H1 (cell line): ENCODE data around the gene DEPP1. TPM values are rescaled to one million over a fixed set of nuclear protein-coding genes. Genes with fewer than 3 reads are reported as not detected.

Experiments
- CTCF ChIA-PET: fragments of 300-600 bp; sonication (Branson Sonifier 250); formaldehyde crosslinking; loops from one replicate; lab custom pipeline; 2021; ENCODE audit not compliant: partially characterized antibody; lab: Charles Lee
- POLR2A ChIA-PET: fragments of 300-600 bp; sonication (Branson Sonifier 250); formaldehyde crosslinking; loops from one replicate; lab custom pipeline; 2021; ENCODE audit warnings: inconsistent platforms; ENCODE audit not compliant: partially characterized antibody; lab: Charles Lee
- DNase-seq, 2 experiments: peaks; one replicate each; pipeline versions ENCODE4 v3.0.0 to v3.0.0-alpha.2; 2010 to 2022; ENCODE audit warnings: low spot score in 2 of 2, low read depth in 1 of 2, mixed read lengths in 1 of 2
- FAIRE-seq: peaks from 2 replicates; lab custom pipeline; 2011; peaks lifted over from hg19 to GRCh38; lab: Jason Lieb, UNC
- H2AFZ ChIP-seq: 2 replicates; pipeline ENCODE4 v1.8.1; 2012; ENCODE audit warnings: low read length, inconsistent platforms
- H2AK5ac ChIP-seq: 2 replicates; pipeline ENCODE4 v1.6.1; 2013; ENCODE audit warnings: low read depth, low read length
- H2BK120ac ChIP-seq: replicated peaks from 2 replicates; pipeline ENCODE3; 2013; ENCODE audit warnings: low read depth, low read length, inconsistent platforms
- H2BK12ac ChIP-seq: 2 replicates; pipeline ENCODE4 v1.6.1; 2013; ENCODE audit warnings: low read depth, low read length
- H2BK15ac ChIP-seq: 2 replicates; pipeline ENCODE4 v1.6.1; 2013; ENCODE audit warnings: low read length
- H2BK20ac ChIP-seq: 2 replicates; pipeline ENCODE4 v1.6.1; 2013; ENCODE audit warnings: low read length
- H2BK5ac ChIP-seq: 2 replicates; pipeline ENCODE4 v1.6.1; 2013; ENCODE audit warnings: low read depth, low read length
- H3K14ac ChIP-seq: 2 replicates; pipeline ENCODE4 v1.6.1; 2013; ENCODE audit warnings: inconsistent platforms; ENCODE audit not compliant: insufficient read length
- H3K18ac ChIP-seq: 2 replicates; pipeline ENCODE4 v1.6.1; 2013; ENCODE audit warnings: low read length; ENCODE audit errors: extremely low read depth
- H3K23ac ChIP-seq: 2 replicates; pipeline ENCODE4 v1.6.1; 2013; ENCODE audit warnings: inconsistent platforms; ENCODE audit not compliant: insufficient read length
- H3K23me2 ChIP-seq: 2 replicates; pipeline ENCODE4 v1.6.1; 2013; ENCODE audit warnings: low read depth, low read length
- H3K27ac ChIP-seq: 2 replicates; pipeline ENCODE4 v1.6.1; 2011; ENCODE audit warnings: low read depth, low read length, inconsistent platforms
- H3K27me3 ChIP-seq, 4 experiments: replicated peaks in 1 of 4; 1 replicate in 1 of 4; 2 replicates in 3 of 4; pipeline versions ENCODE4 v1.6.1 to v1.8.1; 2011 to 2013; ENCODE audit warnings: low read length in 3 of 4, mild to moderate bottlenecking in 3 of 4, inconsistent platforms in 2 of 4, mixed read lengths in 2 of 4, moderate library complexity in 1 of 4; ENCODE audit not compliant: control insufficient read depth in 3 of 4, insufficient read depth in 3 of 4; ENCODE audit errors: extremely low read depth in 1 of 4
- H3K36me3 ChIP-seq, 4 experiments: 2 replicates each; pipeline versions ENCODE4 v1.6.1 to v1.8.1; 2011 to 2013; ENCODE audit warnings: mild to moderate bottlenecking in 4 of 4, low read length in 3 of 4, moderate library complexity in 2 of 4, control low read depth in 1 of 4, inconsistent platforms in 1 of 4; ENCODE audit not compliant: insufficient read depth in 4 of 4, control insufficient read depth in 2 of 4
- H3K4ac ChIP-seq: replicated peaks from 2 replicates; pipeline ENCODE3; 2013; ENCODE audit warnings: low read length, low read depth, mixed read lengths, inconsistent platforms; ENCODE audit not compliant: insufficient read length
- H3K4me1 ChIP-seq, 4 experiments: replicated peaks in 1 of 4; 1 replicate in 1 of 4; 2 replicates in 3 of 4; pipeline versions ENCODE4 v1.6.1 to v1.8.1; 2011 to 2013; ENCODE audit warnings: low read length in 3 of 4, inconsistent platforms in 2 of 4, mixed read lengths in 1 of 4; ENCODE audit not compliant: insufficient read depth in 4 of 4, control insufficient read depth in 3 of 4
- H3K4me2 ChIP-seq, 2 experiments: 2 replicates each; pipeline versions ENCODE4 v1.6.1 to v1.8.1; 2011 to 2013; ENCODE audit warnings: low read depth in 2 of 2, low read length in 2 of 2, control low read depth in 1 of 2, inconsistent platforms in 1 of 2, mild to moderate bottlenecking in 1 of 2; ENCODE audit not compliant: insufficient read depth in 1 of 2
- H3K4me3 ChIP-seq, 4 experiments: fragments of 200-600, 300-600 bp in 1 of 4; sonication (generic), shearing (Covaris generic), sonication (Bioruptor Twin) in 1 of 4; 2 replicates each; pipeline versions ENCODE4 v1.5.1 to v1.8.1; 2011 to 2016; ENCODE audit warnings: low read length in 4 of 4, low read depth in 3 of 4, control low read depth in 2 of 4, inconsistent platforms in 2 of 4, mild to moderate bottlenecking in 2 of 4, mixed read lengths in 1 of 4, moderate library complexity in 1 of 4; ENCODE audit not compliant: insufficient read depth in 2 of 4; ENCODE audit errors: extremely low read depth in 1 of 4
- H3K56ac ChIP-seq: replicated peaks from 2 replicates; pipeline ENCODE3; 2013; ENCODE audit warnings: low read depth, mild to moderate bottlenecking, mixed read lengths, low read length, inconsistent platforms; ENCODE audit not compliant: insufficient read length
- H3K79me1 ChIP-seq: 2 replicates; pipeline ENCODE4 v1.6.1; 2013; ENCODE audit warnings: low read depth, low read length, control low read depth
- H3K79me2 ChIP-seq, 2 experiments: 2 replicates each; pipeline versions ENCODE4 v1.6.1 to v1.8.1; 2012 to 2013; ENCODE audit warnings: low read length in 2 of 2, mild to moderate bottlenecking in 2 of 2, inconsistent platforms in 1 of 2; ENCODE audit not compliant: insufficient read depth in 2 of 2, control insufficient read depth in 1 of 2
- H3K9ac ChIP-seq, 4 experiments: replicated peaks in 1 of 4; 1 replicate in 1 of 4; 2 replicates in 3 of 4; pipeline versions ENCODE4 v1.6.1 to v1.8.1; 2011 to 2013; ENCODE audit warnings: low read depth in 3 of 4, low read length in 3 of 4, control low read depth in 2 of 4, mild to moderate bottlenecking in 2 of 4, moderate library complexity in 2 of 4, inconsistent platforms in 1 of 4; ENCODE audit errors: extremely low read depth in 1 of 4
- H3K9me3 ChIP-seq, 2 experiments: 2 replicates each; pipeline versions ENCODE4 v1.6.1 to v1.8.1; 2012 to 2013; ENCODE audit warnings: mild to moderate bottlenecking in 2 of 2, moderate library complexity in 2 of 2, control low read depth in 1 of 2, inconsistent platforms in 1 of 2, low read depth in 1 of 2, low read length in 1 of 2, mixed read lengths in 1 of 2; ENCODE audit not compliant: insufficient read depth in 2 of 2
- H4K20me1 ChIP-seq, 2 experiments: replicated peaks in 1 of 2; 2 replicates each; pipeline versions ENCODE3 to v1.8.1; 2011 to 2013; ENCODE audit warnings: inconsistent platforms in 2 of 2, low read length in 2 of 2, mild to moderate bottlenecking in 1 of 2; ENCODE audit not compliant: insufficient read depth in 2 of 2, control insufficient read depth in 1 of 2
- H4K5ac ChIP-seq: 2 replicates; pipeline ENCODE4 v1.6.1; 2013; ENCODE audit warnings: low read length, low read depth, mixed read lengths, inconsistent platforms; ENCODE audit not compliant: insufficient read length
- H4K8ac ChIP-seq: 2 replicates; pipeline ENCODE4 v1.8.0; 2013; ENCODE audit warnings: mild to moderate bottlenecking, moderate library complexity, low read length, inconsistent platforms; ENCODE audit not compliant: insufficient read depth; ENCODE audit errors: extremely low read depth
- H4K91ac ChIP-seq: replicated peaks from 2 replicates; pipeline ENCODE3; 2013; ENCODE audit warnings: low read length, mixed read lengths, inconsistent platforms; ENCODE audit not compliant: insufficient read length
- CBX5 ChIP-seq: fragments of 300-800, 300-1000 bp; sonication (generic); IDR thresholded peaks from 2 replicates; pipeline ENCODE4 v1.7.1; 2016; ENCODE audit warnings: antibody characterized with exemption, low read length, low read depth
- CEBPB ChIP-seq: IDR thresholded peaks from 2 replicates; pipeline ENCODE4 v1.6.1; 2012; ENCODE audit warnings: low read depth, low read length
- CREB1 ChIP-seq: IDR thresholded peaks from 2 replicates; pipeline ENCODE4 v1.6.1; 2012; ENCODE audit warnings: inconsistent platforms
- FOSL1 ChIP-seq: IDR thresholded peaks from 2 replicates; pipeline ENCODE4 v1.6.1; 2011; ENCODE audit warnings: mild to moderate bottlenecking, low read depth, low read length, moderate library complexity; ENCODE audit not compliant: insufficient read depth
- GABPA ChIP-seq: IDR thresholded peaks from 2 replicates; pipeline ENCODE4 v1.6.1; 2011; ENCODE audit warnings: mild to moderate bottlenecking, low read length, moderate library complexity, borderline replicate concordance; ENCODE audit not compliant: insufficient read depth
- JUN ChIP-seq: IDR thresholded peaks from 2 replicates; pipeline ENCODE4 v1.6.1; 2011; ENCODE audit warnings: low read depth, mild to moderate bottlenecking, improper control_type of control experiment, low read length
- KDM4A ChIP-seq: IDR thresholded peaks from one replicate; pipeline ENCODE4 v1.7.1; 2012; ENCODE audit warnings: low read depth, mild to moderate bottlenecking, moderate library complexity, low read length, inconsistent platforms; ENCODE audit not compliant: severe bottlenecking
- MAFK ChIP-seq: IDR thresholded peaks from 2 replicates; pipeline ENCODE4 v1.6.1; 2012; ENCODE audit warnings: low read depth, mild to moderate bottlenecking, improper control_type of control experiment, low read length
- NRF1 ChIP-seq: IDR thresholded peaks from 2 replicates; pipeline ENCODE4 v1.6.1; 2011; ENCODE audit warnings: mild to moderate bottlenecking, low read depth, low read length, improper control_type of control experiment
- RNF2 ChIP-seq: fragments of 200-900, 300-1000 bp; sonication (generic); IDR thresholded peaks from 2 replicates; pipeline ENCODE4 v1.7.1; 2016; ENCODE audit warnings: borderline replicate concordance, low read depth, mild to moderate bottlenecking, antibody characterized with exemption, low read length; ENCODE audit not compliant: poor library complexity, severe bottlenecking; ENCODE audit errors: missing control alignments
- SP2 ChIP-seq: IDR thresholded peaks from 2 replicates; pipeline ENCODE4 v1.6.1; 2012; ENCODE audit warnings: mild to moderate bottlenecking, low read length, inconsistent platforms
- TAF1 ChIP-seq: IDR thresholded peaks from 2 replicates; pipeline ENCODE4 v1.6.1; 2011; ENCODE audit warnings: mild to moderate bottlenecking, low read depth, low read length
- TBP ChIP-seq: IDR thresholded peaks from 2 replicates; pipeline ENCODE4 v1.6.1; 2011; ENCODE audit warnings: low read depth, low read length, improper control_type of control experiment
- TCF12 ChIP-seq: IDR thresholded peaks from 2 replicates; pipeline ENCODE4 v1.6.1; 2011; ENCODE audit warnings: low read depth, mild to moderate bottlenecking, low read length
- WGBS, 2 experiments: shearing (Covaris generic) in 1 of 2; methylation state at CpG; one replicate each; pipeline versions ENCODE4 v1.1.6 to v1.1.7; 2013 to 2015; ENCODE audit warnings: low lambda C conversion rate in 2 of 2, mixed read lengths in 2 of 2, inconsistent platforms in 1 of 2, low coverage in 1 of 2, missing lambda C conversion rate in 1 of 2; ENCODE audit not compliant: insufficient replicate concordance in 2 of 2, insufficient coverage in 1 of 2, insufficient read length in 1 of 2; ENCODE audit errors: extremely low coverage in 1 of 2, missing lambda C conversion rate in 1 of 2; 5-methylcytosine and 5-hydroxymethylcytosine counted together
- polyA plus RNA-seq, 7 experiments: library from polyadenylated mRNA; depleted of rRNA in 3 of 7; stranded (reverse) in 5 of 7; unstranded in 2 of 7; fragments of >200 nt in 5 of 7; fragments of 200-250 nt in 2 of 7; gene quantifications; 1 replicate in 5 of 7; 2 replicates in 1 of 7; 4 replicates in 1 of 7; pipeline versions ENCODE4 v1.2.1 to v1.2.3, GENCODE V29; 2011 to 2013; ENCODE audit warnings: missing spikeins in 2 of 7, mixed read lengths in 2 of 7
- total RNA-seq: library from RNA; stranded (reverse); fragmentation: NEBNext Ultra II Directional; extraction: Animal tissue kit (Norgen Biotek cat#: 25700); gene quantifications from 2 replicates; pipeline ENCODE4 v1.2.1, GENCODE V29; 2021
- TF ChIP-seq, protein P1 (sequence below): IDR thresholded peaks from 2 replicates; pipeline ENCODE4 v1.6.1; 2011; ENCODE audit warnings: low read depth, mild to moderate bottlenecking, low read length; ENCODE audit not compliant: insufficient read depth

Gene DEPP1
- total and polyA plus RNA-seq, 2 of the 8 experiments (the other 6 are each of a cell fraction or from before 2014, with no cell fraction given) = 0.67 to 4.5 TPM

DNA sequence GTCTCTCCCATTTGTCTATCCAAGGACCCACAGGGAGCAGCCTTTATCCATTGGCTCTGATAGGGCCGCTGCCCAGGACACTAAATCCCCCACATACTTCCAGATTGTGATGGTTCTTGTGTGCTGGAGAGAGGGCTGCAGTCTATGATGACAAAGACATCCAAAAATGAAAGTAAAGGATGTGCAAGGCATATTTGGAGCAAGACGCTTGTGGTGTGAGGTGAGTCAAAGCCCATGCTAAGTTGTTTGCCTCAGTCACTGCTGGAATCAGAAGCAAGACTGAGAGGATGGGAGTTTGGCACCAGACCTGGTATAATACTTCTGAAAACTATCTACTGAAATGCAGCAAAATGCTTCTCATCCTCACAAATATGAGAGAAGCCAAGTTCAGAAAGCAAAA, 44.8 kb upstream of the DEPP1 start:
- H3K9me3 ChIP-seq = no peaks in the 10 kb centered on the region
- H3K4ac ChIP-seq = no peak overlapping the region
- no peak overlapping the region for H2BK15ac ChIP-seq
- H3K27me3 ChIP-seq = no peaks in the 10 kb centered on the region
- FAIRE-seq (no peak), DNase-seq (no peak)
- no peak overlapping the region for H4K8ac ChIP-seq
- H3K4me3 ChIP-seq = no peak overlapping the region
- no peak overlapping the region for H3K27ac ChIP-seq
- CTCF ChIA-PET = no interaction called here
- no peak overlapping the region for H4K5ac ChIP-seq
- H3K23ac ChIP-seq = no peak overlapping the region
- no peak overlapping the region for H2BK12ac ChIP-seq
- no peaks in the 10 kb centered on the region for H3K36me3 ChIP-seq
- no peak overlapping the region for H2BK20ac ChIP-seq
- no peak overlapping the region for H3K4me2 ChIP-seq
- WGBS, 2 experiments = 90% methylated on average over 2 of the region's 2 CpGs; no CpG with 5 or more reads in 1 of the 2 experiments
- H2AK5ac ChIP-seq = no peak overlapping the region
- H2BK5ac ChIP-seq = no peak overlapping the region
- H2BK120ac ChIP-seq = no peak overlapping the region
- no peak overlapping the region for H3K18ac ChIP-seq
- no peaks in the 10 kb centered on the region for H3K79me1 ChIP-seq
- H3K56ac ChIP-seq = no peak overlapping the region
- no peaks in the 10 kb centered on the region for H3K23me2 ChIP-seq
- H4K20me1 ChIP-seq = no peaks in the 10 kb centered on the region
- no peak overlapping the region for H4K91ac ChIP-seq
- no peak overlapping the region for H3K14ac ChIP-seq
- POLR2A ChIA-PET = no interaction called here
- H3K4me1 ChIP-seq = no peaks in the 10 kb centered on the region
- H3K79me2 ChIP-seq = no peaks in the 10 kb centered on the region
- no peak overlapping the region for H3K9ac ChIP-seq
- no peak overlapping the region for H2AFZ ChIP-seq
- TF ChIP-seq, protein P1, sequence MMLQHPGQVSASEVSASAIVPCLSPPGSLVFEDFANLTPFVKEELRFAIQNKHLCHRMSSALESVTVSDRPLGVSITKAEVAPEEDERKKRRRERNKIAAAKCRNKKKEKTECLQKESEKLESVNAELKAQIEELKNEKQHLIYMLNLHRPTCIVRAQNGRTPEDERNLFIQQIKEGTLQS = no peak
- TF ChIP-seq TBP (no peak), FOSL1 (no peak), GABPA (no peak), CEBPB (no peak), SP2 (no peak), JUN (no peak), TCF12 (no peak), MAFK (no peak), CBX5 (no peak), CREB1 (no peak), RNF2 (no peak), NRF1 (no peak), KDM4A (no peak), TAF1 (no peak)
